Smooth muscle cell (in vitro differentiated cells): ENCODE data around the gene ADAM10. TPM values are rescaled to one million over a fixed set of nuclear protein-coding genes. Genes with fewer than 3 reads are reported as not detected.
A peak's percentile ranks its signal among the peaks of the same experiment; 100 is the strongest.

ENCODE experiments used
- DNase-seq: peaks from one replicate; lab custom pipeline; 2025; ENCODE audit not compliant: unreplicated experiment; lab: John Stamatoyannopoulos, UW
- H2AFZ ChIP-seq: fragments of 200-600 bp; sonication (generic); 2 replicates; pipeline ENCODE4 v1.6.0; 2016; ENCODE audit warnings: antibody characterized with exemption, low read depth, mild to moderate bottlenecking
- H3F3A ChIP-seq: fragments of 200-600 bp; sonication (generic); 2 replicates; pipeline ENCODE4 v1.6.0; 2017; ENCODE audit warnings: antibody characterized with exemption, low read depth
- H3K27ac ChIP-seq: fragments of 200-600 bp; sonication (generic); 2 replicates; pipeline ENCODE4 v1.5.1; 2016; ENCODE audit warnings: low read depth, mild to moderate bottlenecking
- H3K27me3 ChIP-seq: fragments of 200-600 bp; sonication (generic); 2 replicates; pipeline ENCODE4 v1.6.1; 2016; ENCODE audit warnings: low read depth, mild to moderate bottlenecking
- H3K36me3 ChIP-seq: fragments of 200-600 bp; sonication (generic); 2 replicates; pipeline ENCODE4 v1.5.1; 2016; ENCODE audit warnings: low read depth
- H3K4me1 ChIP-seq: fragments of 200-600 bp; sonication (generic); 2 replicates; pipeline ENCODE4 v1.5.1; 2016; ENCODE audit warnings: low read depth
- H3K4me2 ChIP-seq: fragments of 200-600 bp; sonication (generic); 2 replicates; pipeline ENCODE4 v1.6.0; 2016; ENCODE audit warnings: mild to moderate bottlenecking
- H3K4me3 ChIP-seq: fragments of 200-600 bp; sonication (generic); 2 replicates; pipeline ENCODE4 v1.5.1; 2016; ENCODE audit warnings: mild to moderate bottlenecking
- H3K79me2 ChIP-seq: fragments of 200-600 bp; sonication (generic); 2 replicates; pipeline ENCODE4 v1.6.0; 2016; ENCODE audit warnings: low read depth, mild to moderate bottlenecking
- H3K9ac ChIP-seq: fragments of 200-600 bp; sonication (generic); 2 replicates; pipeline ENCODE4 v1.6.0; 2016; ENCODE audit warnings: low read depth
- H3K9me3 ChIP-seq: fragments of 200-600 bp; sonication (generic); replicated peaks from 2 replicates; pipeline ENCODE4 v1.5.1; 2016; ENCODE audit warnings: low read depth
- H4K20me1 ChIP-seq: fragments of 200-600 bp; sonication (generic); 2 replicates; pipeline ENCODE4 v1.6.0; 2016; ENCODE audit warnings: low read depth
- CTCF ChIP-seq: fragments of 200-600 bp; sonication (generic); IDR thresholded peaks from 2 replicates; pipeline ENCODE4 v1.5.1; 2017; ENCODE audit warnings: borderline replicate concordance, mild to moderate bottlenecking, antibody characterized with exemption; ENCODE audit not compliant: insufficient read depth, poor library complexity, severe bottlenecking
- WGBS: methylation state at CpG from one replicate; pipeline ENCODE4 v1.1.7; 2016; ENCODE audit warnings: low lambda C conversion rate; 5-methylcytosine and 5-hydroxymethylcytosine counted together
- polyA plus RNA-seq: library from polyadenylated mRNA; unstranded; fragments of >200 nt; fragmentation: Nextera tagmentation; extraction: Ambion mirVana; gene quantifications from 2 replicates; pipeline ENCODE4 v1.2.1, GENCODE V29; 2016
- total RNA-seq: library from RNA; depleted of rRNA; stranded (reverse); fragments of >200 nt; gene quantifications from 2 replicates; pipeline ENCODE4 v1.2.3, GENCODE V29; 2014

Gene ADAM10
- total and polyA plus RNA-seq, 2 experiments from 2014 or later = 168 to 200 TPM

- H3K4me3 ChIP-seq = no peak overlapping the region
- DNase-seq = no peak
- no peak for TF ChIP-seq CTCF
- WGBS = 87% methylated on average over 7 of the region's 7 CpGs
- no peak overlapping the region for H3K9ac ChIP-seq
- H4K20me1 ChIP-seq = no peaks in the 10 kb centered on the region
- H3F3A ChIP-seq = no peaks in the 10 kb centered on the region
- no peaks in the 10 kb centered on the region for H3K4me1 ChIP-seq
- no peak overlapping the region for H2AFZ ChIP-seq
- no peak overlapping the region for H3K27ac ChIP-seq
- H3K9me3 ChIP-seq = no peaks in the 10 kb centered on the region
- no peak overlapping the region for H3K4me2 ChIP-seq
- H3K27me3 ChIP-seq = no peaks in the 10 kb centered on the region
- peaks cover 4% of the 10 kb centered on the region for H3K36me3 ChIP-seq
- no peaks in the 10 kb centered on the region for H3K79me2 ChIP-seq
Measured at GRCh38 chr15:58760385-58761009, 11.0 kb upstream of the ADAM10 start.

GRCh38 chr15:58758141-58758540 is 8.6 kb upstream of the ADAM10 start:
- H3K4me3 ChIP-seq = no peak overlapping the region
- H2AFZ ChIP-seq = no peak overlapping the region
- H3K9me3 ChIP-seq = no peaks in the 10 kb centered on the region
- peak; percentile 14 for TF ChIP-seq CTCF
- no peaks in the 10 kb centered on the region for H3F3A ChIP-seq
- H3K36me3 ChIP-seq = no peaks in the 10 kb centered on the region
- 49% methylated on average over 3 of the region's 3 CpGs for WGBS
- no peak overlapping the region for H3K4me2 ChIP-seq
- H3K4me1 ChIP-seq = no peaks in the 10 kb centered on the region
- DNase-seq = no peak
- H3K27ac ChIP-seq = no peak overlapping the region
- H3K79me2 ChIP-seq = no peaks in the 10 kb centered on the region
- no peaks in the 10 kb centered on the region for H4K20me1 ChIP-seq
- no peaks in the 10 kb centered on the region for H3K27me3 ChIP-seq
- no peak overlapping the region for H3K9ac ChIP-seq

- H3K4me2 ChIP-seq = no peak overlapping the region
- no peaks in the 10 kb centered on the region for H3K27me3 ChIP-seq
- H3K4me3 ChIP-seq = no peak overlapping the region
- H3K27ac ChIP-seq = no peak overlapping the region
- H3K9ac ChIP-seq = no peak overlapping the region
- H3K4me1 ChIP-seq = no peaks in the 10 kb centered on the region
- no peaks in the 10 kb centered on the region for H3K79me2 ChIP-seq
- no peak overlapping the region for H2AFZ ChIP-seq
- no peaks in the 10 kb centered on the region for H4K20me1 ChIP-seq
- peaks cover 3% of the 10 kb centered on the region for H3F3A ChIP-seq
- H3K9me3 ChIP-seq = no peaks in the 10 kb centered on the region
- TF ChIP-seq CTCF = no peak
- no peak for DNase-seq
- 83% methylated on average over 6 of the region's 6 CpGs for whole genome bisulfite sequencing
- no peaks in the 10 kb centered on the region for H3K36me3 ChIP-seq
Measured at GRCh38 chr15:58755956-58756355, 6.4 kb upstream of the ADAM10 start.

- Histone ChIP-seq H3K27me3 (no peaks in the 10 kb centered on the region), H4K20me1 (no peaks in the 10 kb centered on the region), H3K9ac (no peak overlapping the region), H3K27ac (no peak overlapping the region), H3K36me3 (no peaks in the 10 kb centered on the region), H2AFZ (no peak overlapping the region), H3K9me3 (no peaks in the 10 kb centered on the region), H3K4me3 (no peak overlapping the region), H3K4me2 (no peak overlapping the region), H3K79me2 (no peaks in the 10 kb centered on the region), H3K4me1 (no peaks in the 10 kb centered on the region), H3F3A (peaks cover 7% of the 10 kb centered on the region)
- no peak for DNase-seq
- WGBS = 100% methylated on average over 3 of the region's 3 CpGs
- TF ChIP-seq CTCF = no peak
Measured at GRCh38 chr15:58755350-58755749, 5.8 kb upstream of the ADAM10 start.
